ENCODE measurements around the gene MUC6.

The MUC6 gene

GRCh38 chr11:1051356-1052132, 15.0 kb upstream of the MUC6 start:
- DNase-seq: no peak

- DNase-seq: peak; percentile 58
Measured at GRCh38 chr11:1050581-1051355, 14.2 kb upstream of the MUC6 start.

GRCh38 chr11:1049911-1050580, 13.5 kb upstream of the MUC6 start:
- DNase-seq: no peak

- no peak for DNase-seq
Measured at GRCh38 chr11:1049431-1049891, 12.9 kb upstream of the MUC6 start.

GRCh38 chr11:1049071-1049405, 12.5 kb upstream of the MUC6 start:
- no peak for DNase-seq

GRCh38 chr11:1048375-1049070, 12.0 kb upstream of the MUC6 start:
- DNase-seq: no peak

- DNase-seq: no peak
Measured at GRCh38 chr11:1047595-1048156, 11.2 kb upstream of the MUC6 start.

- no peak for DNase-seq
Measured at GRCh38 chr11:1044160-1044559, 7.6 kb upstream of the MUC6 start.

GRCh38 chr11:1043563-1044096, 7.1 kb upstream of the MUC6 start:
- no peak for DNase-seq

GRCh38 chr11:1042626-1043562, 6.4 kb upstream of the MUC6 start:
- no peak for DNase-seq

GRCh38 chr11:1041936-1042608, 5.6 kb upstream of the MUC6 start:
- no peak for DNase-seq

GRCh38 chr11:1041471-1041870, 5.0 kb upstream of the MUC6 start:
- no peak for DNase-seq

- DNase-seq: no peak
Measured at GRCh38 chr11:1041149-1041467, 4.6 kb upstream of the MUC6 start.

GRCh38 chr11:1040428-1041148, 4.1 kb upstream of the MUC6 start:
- DNase-seq: no peak

- DNase-seq: no peak
Measured at GRCh38 chr11:1039481-1040427, 3.2 kb upstream of the MUC6 start.

GRCh38 chr11:1038921-1039320, 2.4 kb upstream of the MUC6 start:
- DNase-seq: no peak

GRCh38 chr11:1038361-1038760, 1.8 kb upstream of the MUC6 start:
- DNase-seq: no peak

GRCh38 chr11:1037506-1038055, 1.1 kb upstream of the MUC6 start:
- DNase-seq: no peak

- DNase-seq: no peak
Measured at GRCh38 chr11:1036931-1037330, 413 bp upstream of the MUC6 start.
